GM12801 (cell line): ENCODE measurements around the gene CNKSR3.

Source experiments
- CTCF ChIP-seq: IDR thresholded peaks from one replicate; pipeline ENCODE4 v1.5.1; 2011; ENCODE audit warnings: control low read depth; ENCODE audit not compliant: insufficient read length; ENCODE audit errors: extremely low read depth

Gene CNKSR3

GRCh38 chr6:154473324-154473723, 37.2 kb downstream of the CNKSR3 start:
- no peak for TF ChIP-seq CTCF

- TF ChIP-seq CTCF = no peak
These were observed 38.7 kb downstream of the CNKSR3 start for GRCh38 chr6:154471609-154472362.

- TF ChIP-seq CTCF = no peak
These were observed 41.1 kb downstream of the CNKSR3 start for GRCh38 chr6:154469306-154469935.

- TF ChIP-seq CTCF = no peak
These were observed 41.7 kb downstream of the CNKSR3 start for GRCh38 chr6:154468760-154469159.

- no peak for TF ChIP-seq CTCF
These were observed 43.4 kb downstream of the CNKSR3 start for GRCh38 chr6:154466971-154467679.

- no peak for TF ChIP-seq CTCF
These were observed 44.3 kb downstream of the CNKSR3 start for GRCh38 chr6:154466139-154466538.

GRCh38 chr6:154463573-154464419, 46.7 kb downstream of the CNKSR3 start:
- TF ChIP-seq CTCF = no peak
